Measurements from ENCODE around the gene CCDC78.

The CCDC78 gene

GRCh38 chr16:722835-723633 is 3.2 kb downstream of the CCDC78 start:
- DNase-seq, result no peak

GRCh38 chr16:721765-722540 is 4.3 kb downstream of the CCDC78 start:
- no peak for DNase-seq

GRCh38 chr16:720990-721764 is 5.1 kb downstream of the CCDC78 start, which contains the start of gene ANTKMT:
TSS of gene ANTKMT (plus strand) at chr16:721146. CDS start at chr16:721275, 129 bp downstream.
- DNase-seq, result peak; percentile 83

- DNase-seq, result peak; percentile 48
Observed at GRCh38 chr16:720447-720989, 5.7 kb downstream of the CCDC78 start.

- DNase-seq, result no peak
Observed at GRCh38 chr16:719815-720446, 6.3 kb downstream of the CCDC78 start.

GRCh38 chr16:718922-719321 is 7.3 kb downstream of the CCDC78 start:
- no peak for DNase-seq

GRCh38 chr16:718389-718788 is 7.9 kb downstream of the CCDC78 start:
- DNase-seq, result no peak

GRCh38 chr16:717450-718245 is 8.6 kb downstream of the CCDC78 start:
- no peak for DNase-seq

- no peak for DNase-seq
Observed at GRCh38 chr16:716768-717325, 9.4 kb downstream of the CCDC78 start.

- DNase-seq, result no peak
Observed at GRCh38 chr16:716200-716568, 10.1 kb downstream of the CCDC78 start.

- DNase-seq, result peak; percentile 44
Observed at GRCh38 chr16:715477-716199, 10.6 kb downstream of the CCDC78 start.

GRCh38 chr16:714558-715476 is 11.4 kb downstream of the CCDC78 start, which contains the start of gene METRN:
TSS of gene METRN (plus strand) at chr16:715118. CDS start at chr16:715290, 172 bp downstream.
- DNase-seq, result peak; percentile 95

- no peak for DNase-seq
Observed at GRCh38 chr16:714079-714478, 12.2 kb downstream of the CCDC78 start.

- DNase-seq, result peak; percentile 57
Observed at GRCh38 chr16:712740-713250, 13.4 kb downstream of the CCDC78 start.

GRCh38 chr16:711548-712320 is 14.5 kb downstream of the CCDC78 start:
- DNase-seq, result peak; percentile 84

- no peak for DNase-seq
Observed at GRCh38 chr16:711084-711483, 15.2 kb downstream of the CCDC78 start.

GRCh38 chr16:710500-711075 is 15.7 kb downstream of the CCDC78 start:
- no peak for DNase-seq

All from activated CD4-positive, CD25-positive, alpha-beta regulatory T cell treated with anti-CD3 and anti-CD28 coated beads, Interleukin-2, amount 50 U/mL, for 72 hours (primary cell).